HFF-Myc (cell line): Measurements from ENCODE around the gene TUNAR.

Experiments
- DNase-seq: peaks from one replicate; pipeline ENCODE4 v3.0.0-alpha.2; 2011; ENCODE audit warnings: low read depth; ENCODE audit errors: extremely low read depth
- H3K4me3 ChIP-seq: replicated peaks from 2 replicates; pipeline ENCODE4 v1.5.1; 2011; ENCODE audit warnings: low read depth, mild to moderate bottlenecking, control low read depth, low read length
- TF ChIP-seq, protein P1 (sequence below): IDR thresholded peaks from 2 replicates; pipeline ENCODE4 v1.5.1; 2012; ENCODE audit warnings: mild to moderate bottlenecking, low read depth, low read length, control low read depth; ENCODE audit errors: missing control alignments

TUNAR gene

DNA sequence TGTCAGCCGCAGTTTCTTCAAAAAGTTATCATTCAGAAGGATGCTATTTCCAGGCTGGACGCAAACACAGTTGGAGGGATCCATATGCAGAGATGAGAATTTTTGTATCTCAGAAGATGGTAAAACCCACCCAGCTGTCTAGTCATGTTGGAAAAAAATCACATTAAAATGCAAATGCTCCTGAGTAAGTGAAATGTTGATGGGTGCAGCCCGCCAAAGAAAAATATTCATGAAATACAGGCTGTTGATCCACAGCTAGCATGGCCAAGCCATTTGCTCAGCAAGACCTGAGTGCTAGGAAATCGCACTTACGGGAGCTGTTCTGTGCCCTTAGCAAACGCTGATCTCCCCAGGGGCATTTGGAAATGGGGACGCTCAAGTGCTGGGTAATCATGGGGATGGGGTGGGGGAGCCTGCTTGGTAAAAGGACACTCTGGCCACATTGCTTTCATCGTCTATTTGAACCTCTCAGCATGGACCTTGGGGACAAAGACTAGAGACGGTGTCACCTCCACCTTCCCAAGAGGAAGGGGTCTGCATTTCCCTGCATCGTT lies 25.7 kb downstream of the TUNAR start:
- H3K4me3 ChIP-seq = no peak overlapping the region
- no peak for DNase-seq
- TF ChIP-seq, protein P1, sequence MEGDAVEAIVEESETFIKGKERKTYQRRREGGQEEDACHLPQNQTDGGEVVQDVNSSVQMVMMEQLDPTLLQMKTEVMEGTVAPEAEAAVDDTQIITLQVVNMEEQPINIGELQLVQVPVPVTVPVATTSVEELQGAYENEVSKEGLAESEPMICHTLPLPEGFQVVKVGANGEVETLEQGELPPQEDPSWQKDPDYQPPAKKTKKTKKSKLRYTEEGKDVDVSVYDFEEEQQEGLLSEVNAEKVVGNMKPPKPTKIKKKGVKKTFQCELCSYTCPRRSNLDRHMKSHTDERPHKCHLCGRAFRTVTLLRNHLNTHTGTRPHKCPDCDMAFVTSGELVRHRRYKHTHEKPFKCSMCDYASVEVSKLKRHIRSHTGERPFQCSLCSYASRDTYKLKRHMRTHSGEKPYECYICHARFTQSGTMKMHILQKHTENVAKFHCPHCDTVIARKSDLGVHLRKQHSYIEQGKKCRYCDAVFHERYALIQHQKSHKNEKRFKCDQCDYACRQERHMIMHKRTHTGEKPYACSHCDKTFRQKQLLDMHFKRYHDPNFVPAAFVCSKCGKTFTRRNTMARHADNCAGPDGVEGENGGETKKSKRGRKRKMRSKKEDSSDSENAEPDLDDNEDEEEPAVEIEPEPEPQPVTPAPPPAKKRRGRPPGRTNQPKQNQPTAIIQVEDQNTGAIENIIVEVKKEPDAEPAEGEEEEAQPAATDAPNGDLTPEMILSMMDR = no peak

DNA sequence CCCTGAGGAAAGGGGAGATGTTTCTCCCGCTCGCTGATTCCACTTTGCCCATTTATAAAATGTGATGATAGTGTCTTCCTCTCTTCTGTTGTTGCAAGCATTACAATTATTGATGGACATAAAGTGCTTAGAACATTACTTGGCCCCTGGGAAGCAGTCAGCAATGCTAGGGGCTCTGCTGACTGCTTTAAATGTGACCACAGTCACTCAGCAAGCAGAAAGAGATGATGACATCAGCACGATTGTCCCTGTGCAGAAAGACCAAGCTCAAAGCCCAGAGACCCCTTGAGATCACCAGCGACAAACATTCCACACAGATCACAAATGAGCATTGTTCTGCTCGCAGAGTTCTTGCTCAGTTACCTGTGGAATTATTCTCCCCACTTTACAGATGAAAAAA lies 26.5 kb downstream of the TUNAR start:
- TF ChIP-seq, protein P1 = no peak
- no peak for DNase-seq
- H3K4me3 ChIP-seq = no peak overlapping the region

DNA sequence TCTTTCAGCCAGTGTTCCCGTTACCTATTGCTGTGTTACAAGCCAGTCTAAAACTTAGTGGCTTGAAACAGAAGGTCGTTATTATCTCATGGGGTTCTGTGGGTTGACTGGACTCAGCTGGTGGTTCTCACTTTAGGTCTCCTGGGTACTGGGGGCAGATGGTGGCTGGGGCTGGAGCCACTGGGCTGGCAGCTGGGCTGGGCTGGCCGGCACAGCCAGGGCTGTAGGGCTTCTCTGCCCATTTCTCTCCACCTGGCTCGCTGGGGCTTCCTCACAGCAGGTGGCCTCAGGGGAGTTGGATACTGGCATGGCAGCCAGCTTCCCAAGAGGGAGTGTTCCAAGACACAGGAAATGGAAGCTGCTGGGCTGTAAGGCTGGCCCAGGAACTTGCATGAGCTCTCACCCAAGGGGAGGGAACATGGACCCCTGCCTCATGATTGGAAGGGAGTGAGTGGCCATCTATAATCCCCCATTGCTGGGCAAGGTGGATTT lies 27.0 kb downstream of the TUNAR start:
- DNase-seq = no peak
- TF ChIP-seq, protein P1 = no peak
- H3K4me3 ChIP-seq = no peak overlapping the region

DNA sequence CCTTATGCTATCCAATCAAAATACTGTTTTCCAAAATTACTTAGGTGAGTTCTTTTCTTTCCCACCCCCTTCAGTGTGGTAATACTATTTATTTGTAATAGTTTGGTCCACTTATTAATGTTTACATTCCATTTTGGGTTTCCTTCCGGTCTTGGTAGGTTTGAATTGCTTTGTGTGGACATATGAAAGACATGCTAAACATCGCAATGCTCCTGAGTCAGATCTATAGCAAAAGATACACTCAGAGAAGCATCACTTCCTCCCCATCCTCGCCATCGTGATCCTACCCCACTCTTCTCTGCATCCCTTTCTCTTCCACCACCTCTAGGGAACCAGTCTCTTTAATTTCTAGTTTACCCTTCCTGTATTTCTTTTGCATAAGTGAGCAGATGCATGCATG lies 30.0 kb downstream of the TUNAR start:
- DNase-seq = no peak
- TF ChIP-seq, protein P1 = no peak
- H3K4me3 ChIP-seq = no peak overlapping the region

DNA sequence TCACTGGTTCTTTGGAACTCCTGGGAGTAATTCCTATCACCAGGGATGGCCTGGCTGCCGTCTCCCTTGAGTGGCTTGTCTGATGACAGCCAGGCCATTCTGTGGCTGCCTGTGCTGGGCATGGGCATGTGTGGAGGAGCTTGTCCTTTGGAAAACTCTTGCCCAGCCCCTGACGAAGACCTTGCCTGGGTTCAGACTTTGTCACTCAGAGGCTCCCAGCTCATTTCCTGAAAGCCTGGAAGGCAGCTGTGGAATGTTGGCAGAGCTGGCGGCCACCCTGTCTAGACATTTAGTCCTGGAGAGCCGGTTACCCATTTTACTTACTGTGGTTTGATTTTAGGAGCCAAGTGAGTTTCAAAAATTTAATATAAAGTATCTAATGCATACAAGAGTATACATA lies 34.0 kb downstream of the TUNAR start:
- DNase-seq = no peak
- TF ChIP-seq, protein P1 = no peak

DNA sequence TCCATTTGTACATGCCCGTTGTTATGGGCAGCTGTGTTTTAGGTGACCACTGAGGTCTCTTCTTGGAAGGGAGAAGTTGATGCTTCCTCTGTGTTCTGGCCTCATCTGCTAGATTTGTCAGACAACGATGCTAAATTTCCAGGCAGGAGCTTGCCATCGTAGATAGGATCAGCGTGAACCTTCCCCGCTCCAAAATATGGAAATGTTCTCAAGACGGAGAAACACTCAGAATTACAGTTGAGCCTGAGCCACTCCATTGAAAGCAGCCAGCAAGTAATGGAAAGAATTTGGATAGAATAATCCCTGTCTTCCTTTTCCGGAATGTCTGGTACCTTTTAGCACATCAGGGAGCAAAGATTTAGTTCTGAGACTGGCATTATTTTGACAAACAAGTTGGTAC lies 34.8 kb downstream of the TUNAR start:
- no peak overlapping the region for H3K4me3 ChIP-seq
- DNase-seq = no peak
- TF ChIP-seq, protein P1 = no peak

More for the DNA sequence above, 34.0 kb downstream of the TUNAR start:
- no peak overlapping the region for H3K4me3 ChIP-seq

DNA sequence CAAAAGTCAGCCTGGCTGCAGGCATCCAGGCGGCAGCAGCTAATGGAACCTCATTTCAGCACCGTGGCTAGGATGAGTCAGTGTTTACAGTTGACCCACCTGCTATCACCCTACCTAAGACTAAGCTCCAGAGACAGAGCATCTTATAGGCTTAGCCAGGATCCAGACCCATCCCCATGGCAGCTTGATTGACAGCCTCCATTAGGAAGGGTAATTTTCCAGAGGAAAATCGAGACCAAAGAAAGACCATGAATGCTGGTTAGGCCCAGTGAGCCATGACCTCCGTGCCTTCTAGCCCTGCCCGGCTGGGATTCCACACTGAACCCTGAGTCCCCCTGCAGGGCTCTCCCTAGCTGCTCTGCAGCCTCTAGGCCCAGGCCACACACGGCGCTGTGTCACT lies 38.7 kb downstream of the TUNAR start:
- DNase-seq = no peak
- TF ChIP-seq, protein P1 = no peak
- H3K4me3 ChIP-seq = no peak overlapping the region
